CD4-positive, CD25-positive, alpha-beta regulatory T cell (primary cell): ENCODE measurements around the gene MCF2. TPM values are rescaled to one million over a fixed set of nuclear protein-coding genes. Genes with fewer than 3 reads are reported as not detected.
"Not testable (repeated sequence)": the region's sequence is repeated elsewhere in the genome, so short reads cannot be mapped to it uniquely, and the experiment has no call there.

Source experiments
- ATAC-seq, 2 donors: fragments of 150-1000 bp; cut with Tn5 transposase; one replicate each; pipeline ENCODE4 v1.10.0; 2021; ENCODE audit warnings: low read depth in 2 of 2, moderate number of reproducible peaks in 2 of 2, moderate library complexity in 1 of 2
- DNase-seq, 3 donors: peaks; one replicate each; pipeline versions ENCODE4 v3.0.0 to v3.0.0-alpha.2; 2012 to 2022; ENCODE audit warnings: mixed read lengths in 1 of 3
- H3K27ac ChIP-seq: one replicate; pipeline ENCODE4 v1.7.0; 2013; ENCODE audit warnings: mild to moderate bottlenecking, low read length; ENCODE audit not compliant: insufficient read depth, poor library complexity, severe bottlenecking
- H3K27me3 ChIP-seq: one replicate; pipeline ENCODE4 v1.7.0; 2013; ENCODE audit warnings: low read length; ENCODE audit not compliant: control insufficient read depth, insufficient read depth
- H3K36me3 ChIP-seq: one replicate; pipeline ENCODE4 v1.7.0; 2013; ENCODE audit warnings: mild to moderate bottlenecking, low read length, moderate library complexity; ENCODE audit not compliant: control insufficient read depth, insufficient read depth
- H3K4me1 ChIP-seq: 2 replicates; pipeline ENCODE4 v1.7.0; 2013; ENCODE audit warnings: mild to moderate bottlenecking, low read length; ENCODE audit not compliant: insufficient read depth, control insufficient read depth, poor library complexity, severe bottlenecking
- H3K4me3 ChIP-seq: one replicate; pipeline ENCODE4 v1.7.0; 2013; ENCODE audit warnings: low read depth, mild to moderate bottlenecking, low read length, moderate library complexity
- H3K9me3 ChIP-seq, 2 experiments: 1 replicate in 1 of 2; 2 replicates in 1 of 2; pipeline ENCODE4 v1.7.0; 2013; ENCODE audit warnings: low read length in 2 of 2, mild to moderate bottlenecking in 1 of 2, moderate library complexity in 1 of 2; ENCODE audit not compliant: control insufficient read depth in 2 of 2
- H3K27ac Mint-ChIP-seq, 3 donors: one replicate each; pipeline ENCODE4 v1.8.0; 2020 to 2022; ENCODE audit warnings: mild to moderate bottlenecking in 3 of 3, mixed read lengths in 3 of 3, moderate library complexity in 2 of 3
- H3K27me3 Mint-ChIP-seq: one replicate; pipeline ENCODE4 v1.8.0; 2022; ENCODE audit warnings: mild to moderate bottlenecking, mixed read lengths
- H3K36me3 Mint-ChIP-seq: one replicate; pipeline ENCODE4 v1.8.0; 2020; ENCODE audit warnings: mixed read lengths
- H3K4me1 Mint-ChIP-seq, 4 donors: one replicate each; pipeline ENCODE4 v1.8.0; 2020 to 2022; ENCODE audit warnings: mixed read lengths in 4 of 4, mild to moderate bottlenecking in 1 of 4
- H3K4me3 Mint-ChIP-seq, 4 donors: one replicate each; pipeline ENCODE4 v1.8.0; 2020 to 2022; ENCODE audit warnings: mild to moderate bottlenecking in 4 of 4, mixed read lengths in 4 of 4, moderate library complexity in 3 of 4
- H3K9me3 Mint-ChIP-seq, 7 donors: one replicate each; pipeline ENCODE4 v1.8.0; 2020 to 2022; ENCODE audit warnings: mixed read lengths in 7 of 7, mild to moderate bottlenecking in 3 of 7, moderate library complexity in 2 of 7
- polyA plus RNA-seq, 4 donors: library from polyadenylated mRNA; unstranded; fragments of 300-500 nt; fragmentation: Illumina TruSeq; gene quantifications; one replicate each; pipeline ENCODE4 v1.2.3, GENCODE V29; 2021
- total RNA-seq: library from RNA; stranded (reverse); gene quantifications from one replicate; pipeline ENCODE4 v1.2.3, GENCODE V29; 2022

The MCF2 gene
- total and polyA plus RNA-seq, 5 donors from 2014 or later, result 0.27 TPM; not detected in 4

DNA sequence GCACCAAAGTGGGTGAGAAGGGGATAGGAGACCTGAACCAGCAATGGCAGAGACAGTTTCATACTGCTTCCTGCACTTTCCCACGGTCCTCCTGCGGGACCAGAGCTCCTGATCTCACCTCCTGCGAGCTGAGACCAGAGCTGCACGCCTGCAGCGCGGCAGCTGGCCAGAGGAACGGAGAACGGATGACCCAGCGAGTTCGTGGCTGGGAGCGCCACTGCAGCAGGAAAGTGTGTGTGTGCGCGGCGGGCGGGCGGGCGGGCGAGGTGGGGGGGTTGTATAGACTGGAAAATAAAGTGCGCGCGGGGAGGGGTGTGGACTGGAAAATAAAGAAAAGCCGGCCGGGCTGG, 16.5 kb downstream of the MCF2 start:
- H3K36me3 Mint-ChIP-seq, result no peaks in the 10 kb centered on the region
- DNase-seq (no peak), ATAC-seq (no peak)
- peaks cover 0 to 3% (median 0%) of the 10 kb centered on the region in 4 donors for H3K4me1 Mint-ChIP-seq
- H3K27me3 ChIP-seq, result no peaks in the 10 kb centered on the region
- no peak overlapping the region for H3K4me3 ChIP-seq
- no peaks in the 10 kb centered on the region for H3K4me1 ChIP-seq
- no peak overlapping the region for H3K27ac Mint-ChIP-seq
- H3K4me3 Mint-ChIP-seq, result no peak overlapping the region
- H3K27ac ChIP-seq, result no peak overlapping the region
- H3K9me3 Mint-ChIP-seq, result peaks cover 0 to 3% (median 0%) of the 10 kb centered on the region in 7 donors
- peaks cover 12% of the 10 kb centered on the region for H3K27me3 Mint-ChIP-seq
- H3K9me3 ChIP-seq, result no peaks in the 10 kb centered on the region
- no peaks in the 10 kb centered on the region for H3K36me3 ChIP-seq

- not testable (repeated sequence) for H3K27ac ChIP-seq, H3K4me1 Mint-ChIP-seq, H3K27ac Mint-ChIP-seq, H3K27me3 ChIP-seq, H3K36me3 ChIP-seq, H3K4me3 Mint-ChIP-seq, ATAC-seq, H3K4me3 ChIP-seq, H3K9me3 Mint-ChIP-seq, H3K9me3 ChIP-seq, H3K36me3 Mint-ChIP-seq, DNase-seq, H3K27me3 Mint-ChIP-seq, H3K4me1 ChIP-seq
These were observed 22.8 kb downstream of the MCF2 start for GRCh38 chrX:139685175-139685574.

DNA sequence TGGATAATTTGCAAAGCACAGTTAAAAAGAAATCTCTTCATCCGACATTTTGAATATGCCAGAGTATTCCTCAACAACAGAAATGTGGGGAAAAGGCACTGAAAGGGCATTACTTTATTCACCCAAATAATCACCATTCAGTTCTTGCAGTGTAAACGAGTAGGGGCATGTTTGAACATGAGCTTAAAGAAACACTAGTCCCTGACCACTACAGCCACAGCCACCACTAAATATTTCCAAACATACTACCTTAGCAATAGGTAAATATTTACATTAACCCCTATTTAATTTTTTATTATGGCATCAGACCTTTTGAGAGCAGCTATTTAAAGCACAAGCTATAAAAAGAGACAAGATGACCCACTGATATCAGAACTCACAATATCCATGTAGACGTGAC, 27.6 kb downstream of the MCF2 start:
- H3K27me3 Mint-ChIP-seq, result no peaks in the 10 kb centered on the region
- H3K4me1 ChIP-seq, result no peaks in the 10 kb centered on the region
- H3K36me3 Mint-ChIP-seq, result no peaks in the 10 kb centered on the region
- H3K4me3 Mint-ChIP-seq, result no peak overlapping the region
- no peak overlapping the region for H3K27ac ChIP-seq
- no peaks in the 10 kb centered on the region for H3K36me3 ChIP-seq
- no peak overlapping the region for H3K4me3 ChIP-seq
- H3K27me3 ChIP-seq, result no peaks in the 10 kb centered on the region
- peaks cover 0 to 5% (median 2%) of the 10 kb centered on the region in 7 donors for H3K9me3 Mint-ChIP-seq
- H3K27ac Mint-ChIP-seq, result no peak overlapping the region
- H3K4me1 Mint-ChIP-seq, result no peaks in the 10 kb centered on the region
- DNase-seq, result no peak
- H3K9me3 ChIP-seq, result no peaks in the 10 kb centered on the region
- ATAC-seq, result no peak

DNA sequence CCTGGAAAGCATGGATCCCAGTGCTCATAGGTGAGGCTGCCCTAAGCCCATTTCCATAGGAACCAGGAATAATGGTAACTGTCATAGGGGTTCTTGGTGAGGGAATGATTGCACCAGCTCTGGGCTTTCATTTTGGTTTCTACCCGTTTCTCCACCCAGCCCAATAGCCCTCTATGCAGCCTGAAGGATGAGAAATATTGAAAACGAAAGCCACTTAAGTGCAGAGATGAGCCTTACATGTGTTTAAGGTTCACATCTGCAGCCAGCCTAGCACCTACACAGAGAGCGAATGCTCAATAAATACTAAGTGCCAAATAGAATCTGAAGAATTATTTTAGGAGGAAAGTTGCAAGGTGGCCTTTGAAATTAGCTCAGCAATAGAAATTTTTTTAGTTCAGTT, 60.4 kb downstream of the MCF2 start:
- no peak for ATAC-seq
- H3K36me3 Mint-ChIP-seq, result no peaks in the 10 kb centered on the region
- Histone ChIP-seq H3K4me1 (no peaks in the 10 kb centered on the region), H3K27ac (no peak overlapping the region), H3K36me3 (no peaks in the 10 kb centered on the region), H3K27me3 (no peaks in the 10 kb centered on the region), H3K9me3 (no peaks in the 10 kb centered on the region), H3K4me3 (no peak overlapping the region)
- no peak overlapping the region for H3K27ac Mint-ChIP-seq
- H3K4me3 Mint-ChIP-seq, result no peak overlapping the region
- no peaks in the 10 kb centered on the region for H3K4me1 Mint-ChIP-seq
- H3K27me3 Mint-ChIP-seq, result no peaks in the 10 kb centered on the region
- peaks cover 0 to 3% (median 0%) of the 10 kb centered on the region in 7 donors for H3K9me3 Mint-ChIP-seq
- no peak for DNase-seq

DNA sequence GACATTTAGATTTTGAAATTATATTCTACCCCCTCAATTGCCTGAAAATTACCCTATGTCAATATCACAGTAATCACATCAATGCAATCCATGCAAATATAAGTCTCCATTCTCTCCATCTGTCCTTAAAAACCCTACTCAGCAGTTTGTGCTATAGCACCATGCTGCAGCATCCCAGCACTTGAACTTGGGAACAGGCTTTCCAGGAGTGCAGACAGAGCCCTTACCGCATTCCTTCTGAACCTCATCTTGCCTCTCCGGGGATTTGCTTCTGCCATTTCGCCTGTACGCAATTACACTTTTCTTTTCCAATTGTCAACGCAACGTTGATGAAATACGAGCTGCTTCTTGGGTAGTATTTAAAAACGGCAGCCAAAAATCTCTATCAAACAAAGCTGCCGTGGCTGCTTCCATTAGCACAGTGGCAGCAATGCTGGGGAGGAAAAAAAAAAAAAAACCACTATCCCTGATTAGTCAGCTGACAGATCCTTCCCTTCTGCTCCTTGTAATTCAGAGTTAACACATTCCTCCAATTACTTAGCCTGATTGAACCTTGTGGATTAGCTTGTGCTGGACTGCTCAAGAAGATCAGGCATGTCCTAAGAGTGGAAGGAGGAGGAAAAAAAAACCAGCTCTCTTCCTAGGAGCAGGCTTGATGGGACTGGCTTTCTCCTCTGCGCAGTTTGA, 65.6 kb downstream of the MCF2 start:
- H3K27ac ChIP-seq, result no peak overlapping the region
- no peak overlapping the region for H3K4me3 Mint-ChIP-seq
- no peak overlapping the region for H3K27ac Mint-ChIP-seq
- no peak overlapping the region for H3K4me3 ChIP-seq
- no peaks in the 10 kb centered on the region for H3K27me3 ChIP-seq
- no peaks in the 10 kb centered on the region for H3K36me3 ChIP-seq
- DNase-seq (no peak), ATAC-seq (no peak)
- peaks cover 0 to 6% (median 0%) of the 10 kb centered on the region in 7 donors for H3K9me3 Mint-ChIP-seq
- H3K36me3 Mint-ChIP-seq, result no peaks in the 10 kb centered on the region
- H3K4me1 Mint-ChIP-seq, result no peaks in the 10 kb centered on the region
- H3K9me3 ChIP-seq, result no peaks in the 10 kb centered on the region
- no peaks in the 10 kb centered on the region for H3K27me3 Mint-ChIP-seq
- no peaks in the 10 kb centered on the region for H3K4me1 ChIP-seq

GRCh38 chrX:139640259-139640658, 67.7 kb downstream of the MCF2 start:
- no peak overlapping the region for H3K4me3 Mint-ChIP-seq
- peaks cover 0 to 3% (median 0%) of the 10 kb centered on the region in 7 donors for H3K9me3 Mint-ChIP-seq
- Histone ChIP-seq H3K4me1 (no peaks in the 10 kb centered on the region), H3K36me3 (no peaks in the 10 kb centered on the region), H3K27ac (no peak overlapping the region), H3K4me3 (no peak overlapping the region), H3K9me3 (no peaks in the 10 kb centered on the region), H3K27me3 (no peaks in the 10 kb centered on the region)
- no peak for ATAC-seq
- no peaks in the 10 kb centered on the region for H3K36me3 Mint-ChIP-seq
- no peaks in the 10 kb centered on the region for H3K4me1 Mint-ChIP-seq
- no peak for DNase-seq
- H3K27me3 Mint-ChIP-seq, result no peaks in the 10 kb centered on the region
- H3K27ac Mint-ChIP-seq, result no peak overlapping the region

DNA sequence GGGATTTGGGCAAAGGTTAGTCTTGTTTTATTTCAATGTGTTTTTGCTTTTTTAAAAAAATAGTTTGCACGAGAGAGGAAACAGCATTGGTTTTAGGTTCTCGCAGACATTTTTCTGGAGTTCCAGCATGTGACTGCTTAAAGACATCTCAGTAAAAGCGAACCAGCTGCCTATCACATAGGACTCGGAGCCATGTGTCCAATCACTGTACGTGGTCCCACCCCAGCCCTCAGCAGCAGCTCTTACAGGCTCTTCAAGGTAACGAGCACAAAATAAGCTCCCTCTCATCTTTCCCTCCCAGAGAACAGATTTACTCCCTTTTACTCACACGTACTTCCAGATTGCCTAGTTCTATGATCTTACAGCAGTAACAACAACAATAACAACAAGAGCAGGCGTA, 68.7 kb downstream of the MCF2 start:
- Histone ChIP-seq H3K4me1 (no peaks in the 10 kb centered on the region), H3K9me3 (no peaks in the 10 kb centered on the region), H3K27ac (no peak overlapping the region), H3K4me3 (no peak overlapping the region), H3K36me3 (no peaks in the 10 kb centered on the region), H3K27me3 (no peaks in the 10 kb centered on the region)
- Mint-ChIP-seq H3K9me3 (peaks cover 0 to 3% (median 0%) of the 10 kb centered on the region in 7 donors), H3K27ac (no peak overlapping the region), H3K4me3 (no peak overlapping the region), H3K4me1 (no peaks in the 10 kb centered on the region), H3K36me3 (no peaks in the 10 kb centered on the region), H3K27me3 (no peaks in the 10 kb centered on the region)
- no peak for ATAC-seq
- DNase-seq, result no peak

DNA sequence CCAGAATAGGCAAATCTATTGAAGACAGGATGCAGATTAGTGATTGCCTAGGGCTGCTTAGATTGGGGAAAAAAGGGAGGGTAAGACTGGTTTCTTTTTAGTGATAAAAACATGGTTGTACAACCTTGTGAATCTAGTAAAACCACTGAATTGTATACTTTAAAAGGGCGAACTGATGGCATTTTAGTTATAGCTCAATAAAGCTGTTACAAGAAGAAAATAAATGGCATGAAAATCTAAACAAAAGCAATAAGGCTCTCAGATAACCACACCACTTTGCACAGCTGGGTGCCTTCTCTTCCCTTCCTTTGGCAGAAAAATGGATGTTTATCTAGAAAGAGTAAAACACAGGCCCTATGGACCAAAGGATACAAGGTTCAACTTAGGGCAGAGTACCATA, 107.9 kb downstream of the MCF2 start:
- ATAC-seq, result no peak
- Mint-ChIP-seq H3K27me3 (no peaks in the 10 kb centered on the region), H3K27ac (no peak overlapping the region), H3K4me3 (no peak overlapping the region), H3K36me3 (no peaks in the 10 kb centered on the region), H3K9me3 (peaks cover 0 to 7% (median 0%) of the 10 kb centered on the region in 7 donors), H3K4me1 (no peaks in the 10 kb centered on the region)
- Histone ChIP-seq H3K4me1 (no peaks in the 10 kb centered on the region), H3K9me3 (no peaks in the 10 kb centered on the region), H3K36me3 (no peaks in the 10 kb centered on the region), H3K27me3 (no peaks in the 10 kb centered on the region), H3K27ac (no peak overlapping the region), H3K4me3 (no peak overlapping the region)
- no peak for DNase-seq
